GM12878 (cell line): Measurements from ENCODE around the gene SPEG.

ENCODE experiments used
- CREM ChIP-seq: IDR thresholded peaks from 2 replicates; pipeline ENCODE4 v1.6.1; 2014; ENCODE audit warnings: antibody characterized with exemption, low read depth
- ESRRA ChIP-seq: IDR thresholded peaks from 2 replicates; pipeline ENCODE4 v1.6.1; 2012; ENCODE audit warnings: mild to moderate bottlenecking, low read length, improper control_type of control experiment
- MYC ChIP-seq: IDR thresholded peaks from 2 replicates; pipeline ENCODE4 v1.6.1; 2011; ENCODE audit warnings: mild to moderate bottlenecking, low read length, moderate library complexity, inconsistent platforms; ENCODE audit not compliant: insufficient read depth, insufficient replicate concordance, insufficient read length, severe bottlenecking
- RFX5 ChIP-seq: IDR thresholded peaks from 2 replicates; pipeline ENCODE4 v1.6.1; 2011; ENCODE audit warnings: low read depth, low read length, improper control_type of control experiment
- SP1 ChIP-seq: IDR thresholded peaks from one replicate; pipeline ENCODE4 v1.6.1; 2011; ENCODE audit warnings: low read depth, low read length
- TAF1 ChIP-seq: IDR thresholded peaks from 2 replicates; pipeline ENCODE4 v1.6.1; 2011; ENCODE audit warnings: mild to moderate bottlenecking, low read depth, low read length, borderline replicate concordance
- YBX1 ChIP-seq: fragments of 450-650 bp; IDR thresholded peaks from 2 replicates; pipeline ENCODE4 v1.6.1; 2016; ENCODE audit warnings: antibody characterized with exemption
- TF ChIP-seq, protein P1 (sequence below), 3 experiments: IDR thresholded peaks in 2 of 3; conservative IDR thresholded peaks in 1 of 3; 2 replicates each; pipeline ENCODE4 v1.5.1; 2011; ENCODE audit warnings: low read depth in 3 of 3, low read length in 3 of 3, mild to moderate bottlenecking in 3 of 3, control low read depth in 2 of 3, moderate library complexity in 2 of 3, inconsistent platforms in 1 of 3, mixed read lengths in 1 of 3; ENCODE audit not compliant: control insufficient read depth in 2 of 3, insufficient read depth in 1 of 3; ENCODE audit errors: extremely low read depth in 1 of 3

DNA sequence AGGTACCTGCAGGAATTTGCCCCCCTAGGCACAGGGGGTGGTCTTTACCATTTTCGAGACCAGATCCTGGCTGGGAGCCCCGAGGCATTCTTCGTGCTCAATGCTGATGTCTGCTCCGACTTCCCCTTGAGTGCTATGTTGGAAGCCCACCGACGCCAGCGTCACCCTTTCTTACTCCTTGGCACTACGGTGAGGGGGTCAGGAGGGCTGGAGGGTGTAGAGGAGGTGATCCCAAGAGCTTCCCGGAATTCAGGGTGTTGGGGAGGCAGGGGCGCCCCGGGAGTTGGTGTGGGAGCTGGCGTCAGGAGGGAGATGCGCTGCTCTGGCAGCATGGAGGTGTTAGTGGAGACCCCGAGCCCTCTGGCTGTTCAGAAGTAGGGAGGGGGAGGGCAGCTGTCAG is 67.2 kb downstream of the SPEG start:
- TF ChIP-seq TAF1 (no peak), ESRRA (no peak), MYC (no peak), YBX1 (no peak), CREM (no peak), RFX5 (no peak), SP1 (no peak)
- TF ChIP-seq, protein P1, sequence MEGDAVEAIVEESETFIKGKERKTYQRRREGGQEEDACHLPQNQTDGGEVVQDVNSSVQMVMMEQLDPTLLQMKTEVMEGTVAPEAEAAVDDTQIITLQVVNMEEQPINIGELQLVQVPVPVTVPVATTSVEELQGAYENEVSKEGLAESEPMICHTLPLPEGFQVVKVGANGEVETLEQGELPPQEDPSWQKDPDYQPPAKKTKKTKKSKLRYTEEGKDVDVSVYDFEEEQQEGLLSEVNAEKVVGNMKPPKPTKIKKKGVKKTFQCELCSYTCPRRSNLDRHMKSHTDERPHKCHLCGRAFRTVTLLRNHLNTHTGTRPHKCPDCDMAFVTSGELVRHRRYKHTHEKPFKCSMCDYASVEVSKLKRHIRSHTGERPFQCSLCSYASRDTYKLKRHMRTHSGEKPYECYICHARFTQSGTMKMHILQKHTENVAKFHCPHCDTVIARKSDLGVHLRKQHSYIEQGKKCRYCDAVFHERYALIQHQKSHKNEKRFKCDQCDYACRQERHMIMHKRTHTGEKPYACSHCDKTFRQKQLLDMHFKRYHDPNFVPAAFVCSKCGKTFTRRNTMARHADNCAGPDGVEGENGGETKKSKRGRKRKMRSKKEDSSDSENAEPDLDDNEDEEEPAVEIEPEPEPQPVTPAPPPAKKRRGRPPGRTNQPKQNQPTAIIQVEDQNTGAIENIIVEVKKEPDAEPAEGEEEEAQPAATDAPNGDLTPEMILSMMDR (IDR thresholded peaks at IDR 0.05 in 2 of 3, conservative IDR thresholded peaks at IDR 0.05 in 1 of 3; ENCODE audit: control insufficient read depth in 2 of 3, extremely low read depth in 1 of 3, insufficient read depth in 1 of 3, low read depth in 3 of 3, low read length in 3 of 3): no peak
